Head of caudate nucleus (tissue), 42 donors: ENCODE results near the gene FAM32A.

Experiments
- DNase-seq, 42 donors: peaks; one replicate each; pipeline versions ENCODE4 v3.0.0 to v3.0.0-alpha.2; 2020 to 2021; ENCODE audit warnings: mixed read lengths in 7 of 42
- intact Hi-C: fragments of 100-400 bp; cut with DNase I; formaldehyde crosslinking; loops from one replicate; pipeline ENCODE4 v1.15.0; 2022

FAM32A gene

DNA sequence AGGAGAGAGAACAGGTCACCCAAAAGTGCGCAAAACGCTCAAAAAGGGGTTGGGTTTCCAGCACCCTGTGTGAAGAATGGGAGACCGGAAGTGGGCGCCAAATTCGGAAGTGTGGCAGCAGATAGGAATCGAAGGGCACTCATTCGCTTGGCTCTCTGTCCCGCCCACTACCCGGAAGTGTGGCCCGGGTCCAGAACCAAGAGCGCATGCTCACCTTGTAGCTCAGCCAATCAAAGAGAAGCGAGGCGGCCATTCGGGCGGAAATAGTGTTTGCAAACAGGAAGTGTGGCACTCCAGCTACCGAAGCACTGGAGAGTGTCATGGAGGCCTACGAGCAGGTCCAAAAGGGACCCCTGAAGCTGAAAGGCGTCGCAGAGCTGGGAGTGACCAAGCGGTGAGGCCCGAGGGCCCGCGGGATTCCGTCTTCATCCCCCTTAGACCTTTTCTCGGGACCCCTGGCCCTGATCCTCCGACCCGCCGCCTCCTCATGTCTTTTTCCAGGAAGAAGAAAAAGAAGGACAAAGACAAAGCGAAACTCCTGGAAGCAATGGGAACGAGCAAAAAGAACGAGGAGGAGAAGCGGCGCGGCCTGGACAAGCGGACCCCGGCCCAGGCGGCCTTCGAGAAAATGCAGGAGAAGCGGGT is at the start of gene FAM32A:
FAM32A (plus strand) TSS at position 288 of the 645 bp plus-strand sequence; CDS start at position 321, 33 bp downstream.
- intact Hi-C loops, result loop anchor here (5.0 kb wide), 1 partner anchor 73 kb away; the partner anchor contains the start of gene RAB8A
- peak; percentile 91 to 99 (median 97) for DNase-seq

GRCh38 chr19:16135430-16136127 is 49.6 kb upstream of the FAM32A start:
- intact Hi-C loops, result no loop called here
- no peak for DNase-seq

GRCh38 chr19:16136185-16136999 is 48.8 kb upstream of the FAM32A start:
- no peak for DNase-seq
- intact Hi-C loops, result no loop called here

GRCh38 chr19:16139752-16140151 is 45.5 kb upstream of the FAM32A start:
- DNase-seq, result no peak

DNA sequence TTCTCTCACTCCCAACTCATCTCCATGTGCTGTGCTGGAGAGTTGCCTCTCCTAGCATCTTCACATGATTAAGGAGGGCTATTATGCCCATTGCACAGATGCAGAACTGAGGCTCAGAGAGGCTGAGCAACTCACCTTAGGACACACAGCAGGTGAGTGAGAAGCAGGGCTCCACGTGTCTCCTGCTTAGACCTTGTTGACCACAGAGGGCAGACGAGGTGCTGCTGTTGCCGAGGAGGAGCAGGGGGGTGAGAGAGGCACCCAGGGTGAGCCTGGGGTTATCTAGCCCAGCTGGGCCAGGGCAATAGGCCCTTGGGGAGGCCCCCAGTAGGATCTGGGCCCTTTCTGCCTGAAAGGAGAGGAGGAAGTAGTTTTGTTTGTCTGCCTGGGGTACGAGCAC is 44.2 kb upstream of the FAM32A start:
- no peak for DNase-seq
- intact Hi-C loops, result no loop called here

More at GRCh38 chr19:16139752-16140151, 45.5 kb upstream of the FAM32A start:
- intact Hi-C loops, result no loop called here

DNA sequence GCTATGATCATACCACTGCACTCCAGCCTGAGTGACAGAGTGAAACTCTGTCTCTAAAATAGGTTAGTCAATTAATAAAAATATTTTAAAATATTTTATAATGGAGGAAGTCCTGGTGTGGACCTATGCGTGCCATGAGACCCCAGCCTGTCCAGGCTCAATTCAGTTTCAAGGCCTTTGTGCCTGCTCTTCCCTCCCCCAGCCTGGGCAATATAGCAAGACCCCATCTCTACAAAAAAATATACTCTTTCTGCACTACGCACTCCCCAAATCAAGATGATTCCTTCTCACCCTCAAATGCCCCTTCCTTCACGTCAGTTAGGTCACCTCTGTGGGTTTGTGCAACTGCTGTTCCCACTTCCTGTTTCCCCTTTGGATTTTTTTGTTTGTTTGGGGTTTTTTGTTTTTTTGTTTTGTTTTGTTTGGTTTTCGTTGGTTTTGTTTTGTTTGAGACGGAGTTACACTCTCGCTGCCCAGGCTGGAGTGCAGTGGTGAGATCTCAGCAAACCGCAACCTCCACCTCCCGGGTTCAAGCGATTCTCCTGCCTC is 43.1 kb upstream of the FAM32A start:
- intact Hi-C loops, result no loop called here
- no peak for DNase-seq

DNA sequence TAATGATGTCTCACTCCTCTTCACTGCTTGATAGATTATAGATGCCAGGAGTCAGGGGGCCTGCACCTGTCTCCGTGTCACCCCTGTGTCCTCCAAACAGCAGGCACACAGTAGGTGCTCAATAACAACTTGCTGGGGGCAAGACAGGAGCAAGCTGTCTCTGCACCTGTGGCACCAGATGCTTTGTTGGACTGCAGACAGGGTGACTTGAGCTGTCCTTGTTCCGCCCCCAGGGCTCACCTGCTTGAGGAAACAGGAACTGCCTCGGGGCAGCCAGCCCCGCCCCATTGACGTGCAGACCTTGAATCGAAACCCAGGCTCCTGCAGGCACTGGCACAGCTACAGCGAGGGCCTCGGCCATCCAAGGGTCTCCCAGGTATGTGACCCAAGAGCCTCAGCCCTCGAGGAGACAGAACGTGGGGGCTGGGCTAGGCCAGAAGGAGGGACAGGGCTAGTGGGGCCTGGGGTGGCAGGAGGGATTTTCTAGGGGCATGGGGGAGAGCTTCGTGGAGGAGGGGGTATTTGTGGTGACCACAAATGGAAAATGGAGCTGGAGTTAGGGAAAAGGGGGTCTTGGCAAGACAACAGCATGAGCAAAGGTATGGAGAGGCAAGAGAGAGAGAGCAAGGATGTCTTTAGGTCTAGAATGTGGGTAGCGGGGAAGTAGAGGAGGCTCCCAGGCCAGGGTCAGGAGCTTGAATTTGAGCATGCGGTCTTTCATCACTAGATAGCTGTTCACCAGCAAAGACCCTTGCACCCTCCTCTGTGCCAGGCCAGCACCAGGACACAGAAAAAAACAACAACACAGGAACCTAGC is 41.6 kb upstream of the FAM32A start, which contains the start of gene HSH2D:
HSH2D (plus strand) TSS at position 287 of the 817 bp plus-strand sequence. CDS start 5,066 bp downstream, outside the sequence.
- intact Hi-C loops, result no loop called here
- peak in 2 of 42 donors; percentile 38 to 47 for DNase-seq

GRCh38 chr19:16144216-16144581 is 41.0 kb upstream of the FAM32A start:
- intact Hi-C loops, result no loop called here

DNA sequence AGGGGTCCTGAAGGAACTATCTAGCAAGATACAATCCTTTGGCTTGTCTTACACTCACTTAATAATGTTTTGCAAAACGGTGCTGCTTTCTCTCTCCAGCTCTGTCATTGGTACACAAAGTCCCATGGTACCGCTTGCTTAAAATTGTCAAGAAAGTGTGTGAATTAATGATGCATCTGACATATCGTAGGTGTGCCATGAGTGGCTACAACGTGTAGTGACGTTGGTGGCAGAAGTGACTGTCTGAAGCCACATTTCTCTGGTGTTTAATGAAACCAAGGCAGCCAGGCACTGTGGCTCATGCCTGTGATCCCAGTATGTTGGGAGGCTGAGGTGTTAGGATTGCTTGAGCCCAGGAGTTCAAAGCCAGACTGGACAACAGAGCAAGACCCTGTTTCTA is 39.1 kb upstream of the FAM32A start:
- no peak for DNase-seq
- intact Hi-C loops, result no loop called here

More at GRCh38 chr19:16144216-16144581, 41.0 kb upstream of the FAM32A start:
- DNase-seq, result no peak

DNA sequence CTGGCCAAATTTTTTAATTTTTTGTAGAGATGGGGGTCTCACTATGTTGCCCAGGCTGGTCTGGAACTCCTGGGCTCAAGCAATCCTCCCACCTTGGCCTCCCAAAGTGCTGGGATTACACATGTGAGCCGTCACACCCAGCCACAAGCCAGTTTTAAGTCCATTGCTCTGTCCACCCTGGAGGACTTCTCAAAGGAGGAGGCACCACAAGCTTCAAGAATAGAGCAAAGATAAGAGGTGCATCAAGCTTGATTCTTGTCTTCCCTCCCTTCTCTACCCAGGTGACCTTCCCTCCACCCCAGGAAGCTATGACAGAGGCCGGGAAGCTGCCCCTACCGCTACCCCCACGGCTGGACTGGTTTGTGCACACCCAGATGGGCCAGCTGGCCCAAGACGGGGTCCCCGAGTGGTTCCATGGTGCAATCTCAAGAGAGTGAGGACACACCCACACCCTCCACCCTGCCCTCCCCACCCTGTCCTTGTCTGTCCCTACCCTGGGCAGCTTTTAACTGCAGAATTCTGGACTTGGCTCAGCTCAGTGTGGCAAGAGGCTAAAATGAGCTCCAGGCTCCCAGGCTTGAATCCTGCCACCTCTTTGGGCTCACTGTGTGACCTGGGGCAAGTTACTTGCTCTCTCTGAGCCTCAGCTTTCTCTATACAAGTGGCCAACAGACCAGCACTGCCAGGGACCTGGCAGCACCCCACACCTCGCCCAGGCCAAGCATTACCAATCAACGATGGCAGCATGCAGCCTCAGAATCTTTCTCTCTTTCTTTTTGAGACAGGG is 36.6 kb upstream of the FAM32A start:
- intact Hi-C loops, result no loop called here
- DNase-seq, result no peak

DNA sequence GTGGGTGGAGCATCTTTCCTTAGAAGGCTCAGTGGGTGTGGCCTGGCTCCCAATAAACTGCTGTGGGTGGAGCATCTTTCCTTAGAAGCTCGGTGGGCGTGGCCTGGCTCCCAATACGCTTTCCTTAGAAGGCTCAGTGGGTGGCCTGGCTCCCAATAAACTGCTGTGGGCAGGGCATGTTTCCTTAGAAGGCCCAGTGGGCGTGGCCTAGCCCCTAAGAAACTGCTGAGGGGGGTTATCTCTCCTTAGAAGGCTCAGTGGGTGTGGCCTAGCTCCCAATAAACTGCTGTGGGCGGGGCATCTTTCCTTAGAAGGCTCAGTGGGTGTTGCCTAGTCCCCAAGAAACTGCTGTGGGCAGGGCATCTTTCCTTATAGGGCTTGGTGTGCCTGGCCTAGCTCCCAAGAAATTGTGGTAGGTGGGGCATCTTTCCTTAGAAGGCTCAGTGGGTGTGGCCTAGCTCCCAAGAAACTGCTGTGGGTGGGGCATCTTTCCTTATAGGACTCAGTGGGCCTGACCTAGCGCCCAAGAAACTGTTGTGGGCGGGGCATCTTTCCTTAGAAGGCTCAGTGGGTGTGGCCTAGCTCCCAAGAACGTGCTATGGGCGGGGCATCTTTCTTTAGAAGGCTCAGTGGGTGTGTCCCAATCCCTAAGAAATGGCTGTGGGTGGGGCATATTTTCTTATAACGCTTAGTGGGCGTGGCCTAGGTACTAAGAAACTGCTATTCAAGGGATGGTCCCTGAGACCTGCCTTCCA is 31.5 kb upstream of the FAM32A start:
- intact Hi-C loops, result no loop called here
- no peak for DNase-seq

GRCh38 chr19:16154557-16154956 is 30.7 kb upstream of the FAM32A start:
- intact Hi-C loops, result no loop called here

GRCh38 chr19:16155128-16155527 is 30.1 kb upstream of the FAM32A start:
- intact Hi-C loops, result no loop called here
- no peak for DNase-seq

More at GRCh38 chr19:16154557-16154956, 30.7 kb upstream of the FAM32A start:
- DNase-seq, result no peak

DNA sequence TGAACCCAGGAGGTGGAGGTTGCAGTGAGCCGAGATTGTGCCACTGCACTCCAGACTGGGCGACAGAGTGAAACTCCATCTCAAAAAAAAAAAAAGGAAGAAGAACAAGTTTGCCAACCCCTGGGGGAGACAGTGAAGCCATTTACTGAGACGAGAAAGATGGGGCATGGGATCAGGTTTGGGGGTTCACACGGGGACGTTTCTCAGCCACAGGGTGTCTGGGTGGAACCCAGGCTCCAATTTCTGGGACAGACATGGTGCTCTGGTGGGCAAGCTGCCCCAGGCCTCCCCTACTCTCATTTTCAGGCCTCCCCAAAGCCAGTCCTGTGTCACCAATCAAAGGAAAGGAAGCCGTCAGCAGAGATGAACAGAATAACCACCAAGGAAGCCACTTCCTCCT is 28.3 kb upstream of the FAM32A start:
- intact Hi-C loops, result no loop called here

DNA sequence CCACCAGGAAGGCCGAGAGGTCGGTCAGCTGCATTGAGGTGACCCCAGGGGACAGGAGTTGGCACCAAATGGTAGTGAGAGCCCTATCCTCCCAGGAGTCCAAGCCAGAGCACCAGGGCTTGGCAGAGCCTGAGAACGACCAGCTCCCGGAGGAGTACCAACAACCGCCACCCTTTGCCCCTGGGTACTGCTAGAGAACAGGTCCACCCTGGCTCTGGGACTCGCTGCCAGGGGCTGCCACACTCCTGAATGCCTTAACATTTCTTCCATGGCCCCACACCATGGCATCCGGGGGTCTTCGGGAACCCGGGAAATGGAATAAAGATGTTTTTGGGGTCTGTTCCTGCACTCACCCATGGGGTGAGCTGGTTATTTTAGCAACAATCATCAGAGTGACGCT is 27.6 kb upstream of the FAM32A start:
- intact Hi-C loops, result no loop called here
- no peak for DNase-seq

More for the DNA sequence above, 28.3 kb upstream of the FAM32A start:
- DNase-seq, result no peak

GRCh38 chr19:16159655-16160054 is 25.6 kb upstream of the FAM32A start:
- intact Hi-C loops, result no loop called here
- DNase-seq, result no peak

GRCh38 chr19:16160445-16160942 is 24.7 kb upstream of the FAM32A start:
- intact Hi-C loops, result no loop called here

More at GRCh38 chr19:16160445-16160942, 24.7 kb upstream of the FAM32A start:
- no peak for DNase-seq
